Esophagus squamous epithelium (tissue), 5 donors: ENCODE results near the gene PDCD1LG2. TPM values are rescaled to one million over a fixed set of nuclear protein-coding genes. Genes with fewer than 3 reads are reported as not detected.

Experiments used
- DNase-seq: peaks from one replicate; lab custom pipeline; 2025; lab: John Stamatoyannopoulos, UW
- H3K27ac ChIP-seq, 4 donors: fragments of 200-600 bp; sonication (generic); one replicate each; pipeline ENCODE4 v1.5.1; 2016 to 2019; ENCODE audit warnings: mild to moderate bottlenecking in 1 of 4
- H3K27me3 ChIP-seq, 4 donors: fragments of 200-600 bp; sonication (generic); 1 replicate in 3 of 4; 2 replicates in 1 of 4; pipeline versions ENCODE4 v1.5.1 to v1.6.0; 2017 to 2021; ENCODE audit warnings: antibody characterized with exemption in 1 of 4
- H3K36me3 ChIP-seq, 3 donors: fragments of 200-600 bp; sonication (generic); one replicate each; pipeline ENCODE4 v1.5.1; 2016 to 2019
- H3K4me1 ChIP-seq, 3 donors: fragments of 200-600 bp; sonication (generic); one replicate each; pipeline ENCODE4 v1.5.1; 2017 to 2019
- H3K4me3 ChIP-seq, 4 donors: fragments of 200-600 bp; sonication (generic); 1 replicate in 3 of 4; 2 replicates in 1 of 4; pipeline ENCODE4 v1.5.1; 2016 to 2019; ENCODE audit warnings: mild to moderate bottlenecking in 2 of 4, moderate library complexity in 1 of 4
- H3K9me3 ChIP-seq, 3 donors: fragments of 200-600 bp; sonication (generic); one replicate each; pipeline ENCODE4 v1.5.1; 2016 to 2019
- CTCF ChIP-seq, 6 experiments: fragments of 450-650 bp in 4 of 6; fragments of 200-600 bp in 2 of 6; sonication (generic) in 2 of 6; IDR thresholded peaks; one replicate each; pipeline ENCODE4 v1.5.1; 2016 to 2019; ENCODE audit warnings: antibody characterized with exemption in 6 of 6, mild to moderate bottlenecking in 4 of 6, moderate library complexity in 4 of 6
- POLR2A ChIP-seq, 4 donors: fragments of 450-650 bp; IDR thresholded peaks; one replicate each; pipeline ENCODE4 v1.6.1; 2017; ENCODE audit warnings: antibody characterized with exemption in 4 of 4, mild to moderate bottlenecking in 4 of 4, moderate library complexity in 3 of 4
- WGBS, 2 donors: methylation state at CpG; one replicate each; pipeline ENCODE4 v1.1.5; 2018; 5-methylcytosine and 5-hydroxymethylcytosine counted together
- intact Hi-C: fragments of 100-400 bp; cut with DNase I; formaldehyde crosslinking; loops from one replicate; pipeline ENCODE4 v1.15.0; 2022
- total RNA-seq, 4 donors: library from RNA; depleted of rRNA; stranded (reverse); fragments of >200 nt; gene quantifications; one replicate each; pipeline ENCODE4 v1.1.0, GENCODE V29; 2016
- donor health status: DM: yes; HTN: yes; CAD: no.

PDCD1LG2 gene
- total RNA-seq, 4 donors from 2014 or later = 0.23 to 3.6 (median 0.31) TPM

- peaks cover 0 to 18% (median 4%) of the 10 kb centered on the region in 3 donors for H3K4me1 ChIP-seq
- H3K27ac ChIP-seq = no peak overlapping the region
- 78 to 92% methylated on average over 2 of the region's 2 CpGs for WGBS, 2 donors
- H3K36me3 ChIP-seq = no peaks in the 10 kb centered on the region
- H3K9me3 ChIP-seq = no peaks in the 10 kb centered on the region
- TF ChIP-seq CTCF (IDR thresholded peaks at IDR 0.05) (peak in 1 of 6 experiments; percentile 8), POLR2A (IDR thresholded peaks at IDR 0.05) (no peak)
- intact Hi-C loops = no loop called here
- no peaks in the 10 kb centered on the region for H3K27me3 ChIP-seq
- DNase-seq = no peak
- no peak overlapping the region for H3K4me3 ChIP-seq
Observed at GRCh38 chr9:5575000-5575399, 64.7 kb downstream of the PDCD1LG2 start.

GRCh38 chr9:5577225-5577624 is 66.9 kb downstream of the PDCD1LG2 start:
- DNase-seq = no peak
- Histone ChIP-seq H3K27ac (no peak overlapping the region), H3K4me3 (no peak overlapping the region), H3K36me3 (no peaks in the 10 kb centered on the region), H3K4me1 (peaks cover 0 to 16% (median 4%) of the 10 kb centered on the region in 3 donors), H3K27me3 (no peaks in the 10 kb centered on the region), H3K9me3 (no peaks in the 10 kb centered on the region)
- 67 to 89% methylated on average over 2 of the region's 2 CpGs for WGBS, 2 donors
- intact Hi-C loops = no loop called here
- no peak for TF ChIP-seq POLR2A (IDR thresholded peaks at IDR 0.05)
- TF ChIP-seq CTCF (IDR thresholded peaks at IDR 0.05) = no peak

GRCh38 chr9:5578018-5578697 is 67.8 kb downstream of the PDCD1LG2 start:
- Histone ChIP-seq H3K4me3 (no peak overlapping the region), H3K9me3 (no peaks in the 10 kb centered on the region), H3K36me3 (no peaks in the 10 kb centered on the region), H3K4me1 (peaks cover 4 to 21% (median 9%) of the 10 kb centered on the region in 3 donors), H3K27me3 (no peaks in the 10 kb centered on the region), H3K27ac (peak overlapping the region in 2 of 4 donors; percentile 23 to 65)
- no peak for DNase-seq
- intact Hi-C loops = no loop called here
- TF ChIP-seq POLR2A (IDR thresholded peaks at IDR 0.05) = no peak

GRCh38 chr9:5578698-5579085 is 68.4 kb downstream of the PDCD1LG2 start:
- Histone ChIP-seq H3K9me3 (no peaks in the 10 kb centered on the region), H3K4me1 (peaks cover 4 to 27% (median 10%) of the 10 kb centered on the region in 3 donors), H3K27ac (peak overlapping the region in 2 of 4 donors; percentile 23 to 65), H3K4me3 (no peak overlapping the region), H3K27me3 (no peaks in the 10 kb centered on the region), H3K36me3 (no peaks in the 10 kb centered on the region)
- no peak for DNase-seq
- TF ChIP-seq POLR2A (IDR thresholded peaks at IDR 0.05) = no peak
- no peak for TF ChIP-seq CTCF (IDR thresholded peaks at IDR 0.05)
- intact Hi-C loops = no loop called here

GRCh38 chr9:5579881-5580280 is 69.5 kb downstream of the PDCD1LG2 start:
- DNase-seq = no peak
- no peaks in the 10 kb centered on the region for H3K9me3 ChIP-seq
- H3K4me1 ChIP-seq = peaks cover 4 to 27% (median 10%) of the 10 kb centered on the region in 3 donors
- TF ChIP-seq POLR2A (IDR thresholded peaks at IDR 0.05) = no peak
- TF ChIP-seq CTCF (IDR thresholded peaks at IDR 0.05) = no peak
- intact Hi-C loops = no loop called here
- no peaks in the 10 kb centered on the region for H3K27me3 ChIP-seq
- H3K36me3 ChIP-seq = no peaks in the 10 kb centered on the region
- H3K4me3 ChIP-seq = no peak overlapping the region
- 95 to 100% methylated on average over 1 of the region's 1 CpG for WGBS, 2 donors
- H3K27ac ChIP-seq = no peak overlapping the region
